MCF 10A (cell line): Measurements from ENCODE around the gene GPR141. TPM values are rescaled to one million over a fixed set of nuclear protein-coding genes. Genes with fewer than 3 reads are reported as not detected.
A peak's percentile ranks its signal among the peaks of the same experiment; 100 is the strongest.

Experiments used
- BruUV-seq: library from RNA; stranded (reverse); fragments of 400-500 nt; replicated peaks from 2 replicates; lab custom pipeline; 2021; lab: Mats Ljungman, UMichigan
- CTCF ChIA-PET: fragments of 300-600 bp; sonication (Branson Sonifier 250); formaldehyde crosslinking; extraction: SDS; loops from one replicate; lab custom pipeline; 2021; ENCODE audit warnings: antibody characterized with exemption, inconsistent platforms; lab: Yijun Ruan, JAX
- POLR2A ChIA-PET: fragments of 300-600, 350-650 bp; sonication (Branson Sonifier 250); formaldehyde crosslinking; extraction: SDS; loops from one replicate; lab custom pipeline; 2020; ENCODE audit warnings: antibody characterized with exemption, inconsistent platforms; lab: Yijun Ruan, JAX
- DNase-seq: peaks from one replicate; pipeline ENCODE4 v3.0.0-alpha.2; 2018; ENCODE audit not compliant: unreplicated experiment
- H3K27ac Mint-ChIP-seq: one replicate; pipeline ENCODE4 v1.8.0; 2022; ENCODE audit warnings: mild to moderate bottlenecking, low read depth, mixed read lengths; ENCODE audit not compliant: unreplicated experiment
- H3K27me3 Mint-ChIP-seq: one replicate; pipeline ENCODE4 v1.8.0; 2022; ENCODE audit warnings: mixed read lengths; ENCODE audit not compliant: insufficient read depth, unreplicated experiment
- H3K36me3 Mint-ChIP-seq: one replicate; pipeline ENCODE4 v1.8.0; 2022; ENCODE audit warnings: mild to moderate bottlenecking, moderate library complexity, mixed read lengths; ENCODE audit not compliant: insufficient read depth, unreplicated experiment
- H3K4me1 Mint-ChIP-seq: one replicate; pipeline ENCODE4 v1.8.0; 2022; ENCODE audit warnings: mixed read lengths; ENCODE audit not compliant: insufficient read depth, unreplicated experiment
- H3K4me3 Mint-ChIP-seq: one replicate; pipeline ENCODE4 v1.8.0; 2022; ENCODE audit warnings: mild to moderate bottlenecking, moderate library complexity, mixed read lengths; ENCODE audit not compliant: unreplicated experiment
- H3K9me3 Mint-ChIP-seq: one replicate; pipeline ENCODE4 v1.8.0; 2022; ENCODE audit warnings: mixed read lengths; ENCODE audit not compliant: unreplicated experiment
- CTCF ChIP-seq: fragments of 200-600 bp; IDR thresholded peaks from one replicate; pipeline ENCODE4 v1.8.0; 2022; ENCODE audit warnings: antibody characterized with exemption, mild to moderate bottlenecking; ENCODE audit not compliant: unreplicated experiment
- intact Hi-C: fragments of 100-400 bp; cut with micrococcal nuclease; formaldehyde crosslinking; loops from 2 replicates; pipeline ENCODE4 v1.14.1; 2022
- total RNA-seq: library from RNA; stranded (reverse); gene quantifications from 2 replicates; pipeline ENCODE4 v1.2.3, GENCODE V29; 2022

GPR141 gene
- total RNA-seq, 1 experiment from 2014 or later = 2.8 TPM

DNA sequence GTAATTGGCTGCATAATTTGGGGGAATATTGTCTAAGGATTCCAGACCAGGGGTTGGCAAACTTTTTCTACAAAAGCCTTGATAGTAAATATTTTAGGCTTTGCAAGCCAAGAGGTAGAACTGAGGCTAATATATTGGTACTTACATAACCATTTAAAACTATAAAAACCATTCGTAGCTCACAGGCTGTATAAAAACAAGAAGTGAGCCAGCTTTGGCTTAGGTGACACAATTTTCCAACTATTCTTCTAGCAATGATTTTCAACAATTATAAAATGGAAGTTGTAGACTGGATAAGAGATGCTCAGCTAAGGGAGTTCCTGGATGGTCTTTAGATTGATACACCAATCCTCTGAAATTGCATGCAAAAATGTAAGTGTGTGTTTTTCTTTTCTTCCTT lies 1.4 kb downstream of the GPR141 start:
- Mint-ChIP-seq H3K4me1 (peaks cover 13% of the 10 kb centered on the region), H3K9me3 (no peaks in the 10 kb centered on the region), H3K4me3 (no peak overlapping the region), H3K27me3 (no peaks in the 10 kb centered on the region), H3K27ac (no peak overlapping the region), H3K36me3 (no peaks in the 10 kb centered on the region)
- ChIA-PET CTCF (interaction anchor here (0.6 to 2.5 kb wide), 2 partner anchors 10 to 182 kb away, joined by 3 to 9 read pairs; no protein-coding TSS in a partner anchor), POLR2A (interaction anchor here (1.3 to 5.0 kb wide), 3 partner anchors 9 to 48 kb away, joined by 3 to 34 read pairs (median 4); no protein-coding TSS in a partner anchor)
- no TSS peak for BruUV-seq
- intact Hi-C loops = loop anchor here (5.0 kb wide), 1 partner anchor 448 kb away; no protein-coding TSS in a partner anchor
- TF ChIP-seq CTCF = no peak
- DNase-seq = no peak

- Mint-ChIP-seq H3K27me3 (no peaks in the 10 kb centered on the region), H3K9me3 (peaks cover 4% of the 10 kb centered on the region), H3K27ac (no peak overlapping the region), H3K4me3 (no peak overlapping the region), H3K4me1 (peaks cover 13% of the 10 kb centered on the region), H3K36me3 (no peaks in the 10 kb centered on the region)
- intact Hi-C loops = loop anchor here (5.0 kb wide), 1 partner anchor 449 kb away; no protein-coding TSS in a partner anchor
- ChIA-PET CTCF (interaction anchor here (0.6 to 2.5 kb wide), 9 partner anchors 8 to 191 kb away, joined by 3 to 12 read pairs (median 4); no protein-coding TSS in a partner anchor), POLR2A (interaction anchor here (0.6 to 1.4 kb wide), 6 partner anchors 12 to 145 kb away, joined by 3 to 6 read pairs (median 4); no protein-coding TSS in a partner anchor)
- DNase-seq = no peak
- BruUV-seq = TSS peak; percentile 5
- no peak for TF ChIP-seq CTCF
Observed at GRCh38 chr7:37686556-37687345, 3.2 kb downstream of the GPR141 start.

DNA sequence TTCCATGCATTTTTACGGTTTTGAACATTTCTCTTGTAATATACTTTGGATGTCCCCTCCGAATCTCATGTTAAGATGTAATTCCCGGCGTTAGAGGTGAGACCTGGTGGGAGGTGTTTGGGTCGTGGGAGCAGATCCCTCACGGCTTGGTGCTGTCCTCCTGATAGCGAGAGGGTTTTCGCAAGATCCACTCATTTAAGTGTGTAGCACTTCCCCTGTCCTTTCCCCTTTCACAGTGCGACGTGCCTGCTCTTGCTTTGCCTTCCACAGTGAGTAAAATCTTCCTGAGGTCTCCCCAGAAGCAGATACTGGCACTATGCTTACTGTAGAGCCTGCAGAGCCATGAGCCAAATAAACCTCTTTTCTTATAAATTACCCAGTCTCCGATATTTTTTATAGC lies 6.6 kb downstream of the GPR141 start:
- TF ChIP-seq CTCF = no peak
- ChIA-PET POLR2A (no interaction called here), CTCF (no interaction called here)
- Mint-ChIP-seq H3K4me1 (peaks cover 20% of the 10 kb centered on the region), H3K27ac (no peak overlapping the region), H3K4me3 (no peak overlapping the region), H3K36me3 (no peaks in the 10 kb centered on the region), H3K9me3 (peaks cover 4% of the 10 kb centered on the region), H3K27me3 (no peaks in the 10 kb centered on the region)
- no TSS peak for BruUV-seq
- intact Hi-C loops = no loop called here
- DNase-seq = no peak
